HG02943 (cell line): Measurements from ENCODE around the gene PHF11.
"Not testable (repeated sequence)": the region's sequence is repeated elsewhere in the genome, so short reads cannot be mapped to it uniquely, and the experiment has no call there.

Experiments
- ATAC-seq: cut with Tn5 transposase; IDR thresholded peaks from one replicate; pipeline ENCODE4 v1.9.1; 2021; ENCODE audit warnings: mild to moderate bottlenecking, low read depth, moderate library complexity; ENCODE audit not compliant: unreplicated experiment

The PHF11 gene

DNA sequence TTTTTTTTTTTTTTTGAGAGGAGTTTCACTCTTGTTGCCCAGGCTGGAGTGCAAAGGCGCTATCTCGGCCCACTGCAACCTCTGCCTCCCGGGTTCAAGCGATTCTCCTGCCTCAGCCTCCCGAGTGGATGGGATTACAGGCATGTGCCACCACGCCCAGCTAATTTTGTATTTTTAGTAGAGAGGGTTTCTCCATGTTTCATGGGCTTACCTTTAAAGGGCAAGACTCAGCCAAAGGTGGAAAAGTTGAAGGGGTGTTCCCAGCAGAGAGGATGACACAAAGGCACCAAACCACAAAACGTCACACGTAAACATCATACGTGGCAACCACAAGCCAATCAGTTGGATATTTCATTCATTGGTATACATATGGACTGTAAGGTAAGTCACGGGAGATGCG lies 1.1 kb downstream of the PHF11 start:
- ATAC-seq = not testable (repeated sequence)

DNA sequence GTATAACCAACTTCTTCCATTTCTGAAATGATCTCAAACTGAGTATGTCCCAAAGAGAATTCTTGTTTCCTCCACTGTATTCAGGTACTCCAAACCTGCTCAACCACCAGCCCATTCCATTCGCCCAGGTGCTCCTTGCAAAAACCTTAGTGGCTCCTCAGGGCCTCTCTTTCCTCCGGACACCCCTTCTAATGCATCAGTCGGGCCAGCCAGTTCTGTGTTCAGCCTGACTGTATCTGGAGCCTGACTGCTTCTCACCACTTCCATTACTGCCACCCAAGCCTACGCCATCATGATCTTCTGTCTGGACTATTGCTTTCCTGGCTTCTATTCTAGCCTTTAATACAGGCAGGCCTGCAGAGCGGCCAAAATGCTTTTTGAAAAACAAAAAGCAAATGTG lies 1.5 kb downstream of the PHF11 start:
- ATAC-seq = no peak

DNA sequence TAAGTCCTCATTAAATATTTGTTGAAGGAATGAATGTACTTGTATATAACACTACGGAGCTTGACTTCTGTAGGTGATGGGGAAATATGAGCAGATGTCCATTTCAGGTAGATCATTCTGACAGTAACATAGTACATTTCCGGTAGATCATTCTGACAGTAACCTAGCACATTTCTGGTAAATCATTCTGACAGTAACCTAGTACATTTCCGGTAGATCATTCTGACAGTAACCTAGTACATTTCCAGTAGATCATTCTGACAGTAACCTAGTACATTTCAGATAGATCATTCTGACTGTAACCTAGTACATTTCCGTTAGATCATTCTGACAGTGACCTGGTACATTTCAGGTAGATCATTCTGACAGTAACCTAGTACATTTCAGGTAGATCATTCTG lies 2.5 kb downstream of the PHF11 start:
- no peak for ATAC-seq

DNA sequence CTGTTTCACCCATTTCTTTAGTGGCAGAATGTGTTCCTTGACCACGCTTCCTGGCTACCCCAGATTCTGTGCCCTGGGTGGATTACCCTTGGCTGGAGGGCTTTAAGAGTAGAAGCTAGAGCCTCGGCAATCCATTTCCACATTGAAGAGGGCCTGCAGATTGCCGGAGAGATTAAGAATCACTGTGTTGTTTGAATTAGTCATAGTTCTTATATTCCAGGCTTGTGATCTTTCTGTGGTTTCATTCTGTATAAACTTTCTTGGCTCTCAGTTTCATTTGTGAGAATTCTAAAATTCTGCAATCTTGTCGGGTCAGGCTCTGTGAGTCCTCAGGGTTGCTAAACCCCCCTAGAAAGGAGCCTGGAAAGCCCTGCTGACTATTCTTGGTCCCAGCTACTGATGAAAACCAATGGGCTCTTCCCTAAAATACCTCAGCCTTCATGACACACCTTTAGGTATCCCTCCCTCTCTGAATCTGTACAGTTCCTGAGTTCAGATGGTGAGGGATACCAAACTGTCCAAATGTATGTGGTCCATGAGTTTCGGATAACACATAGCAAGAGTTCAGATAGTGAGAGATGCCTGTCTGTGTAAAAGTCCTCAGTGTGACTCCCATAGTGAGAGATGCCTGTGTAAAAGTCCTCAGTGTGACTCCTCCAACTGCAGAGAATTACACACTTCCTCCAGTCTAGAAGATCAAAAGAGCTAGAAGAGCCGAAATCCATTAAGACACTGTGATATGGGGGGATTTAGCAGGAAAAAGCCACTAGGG lies 4.3 kb downstream of the PHF11 start:
- ATAC-seq = no peak

DNA sequence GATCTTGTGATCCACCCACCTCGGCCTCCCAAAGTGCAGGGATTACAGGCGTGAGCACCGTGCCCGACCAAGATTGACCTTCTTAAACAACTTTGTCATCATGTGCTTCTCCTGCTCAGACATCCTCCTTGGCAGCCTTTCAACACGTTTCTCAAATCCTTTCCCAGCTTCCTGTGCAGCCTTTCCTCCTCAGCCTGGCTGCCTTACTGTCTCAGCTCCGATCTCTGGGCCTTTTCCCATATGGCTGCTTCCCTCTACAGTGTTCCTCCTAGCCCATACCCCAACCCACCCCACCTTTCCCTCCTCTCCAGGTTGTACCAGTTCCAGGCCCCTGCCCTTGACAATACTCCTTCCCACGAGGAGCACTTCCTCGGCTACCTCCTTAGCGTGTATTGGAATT lies 7.2 kb downstream of the PHF11 start:
- ATAC-seq = no peak

DNA sequence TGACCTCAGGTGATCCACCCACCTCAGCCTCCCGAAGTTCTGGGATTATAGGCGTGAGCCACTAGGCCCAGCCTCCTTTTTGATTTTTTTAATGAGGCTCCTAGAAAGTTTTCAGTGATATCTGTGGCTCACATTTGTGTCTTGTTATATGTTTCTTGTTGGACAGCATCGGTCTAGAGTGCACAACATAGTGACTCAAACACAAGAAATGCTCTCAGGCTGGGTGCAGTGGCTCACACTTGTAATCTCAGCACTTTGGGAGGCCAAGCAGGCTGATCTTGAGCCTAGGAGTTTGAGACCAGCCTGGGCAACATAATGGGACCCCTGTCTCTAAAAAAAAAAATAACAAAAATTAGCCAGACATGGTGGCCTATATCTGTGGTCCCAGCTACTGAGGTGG lies 8.2 kb downstream of the PHF11 start:
- no peak for ATAC-seq

DNA sequence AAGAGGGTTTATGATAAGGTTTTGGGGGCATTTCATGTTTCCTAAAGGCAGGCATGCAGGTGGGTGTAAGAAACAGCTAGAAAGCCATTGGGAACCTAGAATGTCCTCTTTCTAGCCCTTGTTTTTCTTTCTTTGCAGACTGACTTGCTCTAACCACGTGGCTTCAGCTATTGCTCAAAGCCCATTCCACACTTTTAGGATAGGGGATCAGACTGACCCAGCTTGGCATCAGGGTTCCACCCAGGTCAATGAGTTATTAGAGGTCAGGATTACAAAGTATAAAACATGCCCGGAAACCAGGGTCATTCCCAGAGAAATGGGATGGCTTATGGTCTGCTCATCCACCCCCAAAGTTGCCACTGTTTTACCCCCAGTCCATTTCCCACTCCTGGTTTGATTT lies 16.8 kb downstream of the PHF11 start:
- ATAC-seq = no peak

DNA sequence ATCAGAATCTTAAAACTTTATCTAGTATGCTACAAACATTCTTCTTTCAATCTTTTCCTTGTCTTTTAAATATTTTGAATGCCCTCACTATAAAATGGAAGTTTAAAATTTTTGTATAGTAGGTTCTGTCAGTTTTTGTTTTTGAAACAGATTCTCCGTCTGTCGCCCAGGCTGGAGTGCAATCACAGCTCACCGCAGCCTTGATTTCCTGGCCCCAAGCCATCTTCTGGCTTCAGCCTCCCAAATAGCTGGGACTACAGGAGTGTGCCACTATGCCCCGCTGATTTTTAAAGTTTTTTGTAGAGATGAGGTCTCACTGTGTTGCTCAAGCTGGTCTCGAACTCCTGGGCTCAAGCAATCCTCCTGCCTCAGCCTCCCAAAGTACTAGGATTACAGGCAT lies 20.7 kb downstream of the PHF11 start:
- ATAC-seq = no peak

DNA sequence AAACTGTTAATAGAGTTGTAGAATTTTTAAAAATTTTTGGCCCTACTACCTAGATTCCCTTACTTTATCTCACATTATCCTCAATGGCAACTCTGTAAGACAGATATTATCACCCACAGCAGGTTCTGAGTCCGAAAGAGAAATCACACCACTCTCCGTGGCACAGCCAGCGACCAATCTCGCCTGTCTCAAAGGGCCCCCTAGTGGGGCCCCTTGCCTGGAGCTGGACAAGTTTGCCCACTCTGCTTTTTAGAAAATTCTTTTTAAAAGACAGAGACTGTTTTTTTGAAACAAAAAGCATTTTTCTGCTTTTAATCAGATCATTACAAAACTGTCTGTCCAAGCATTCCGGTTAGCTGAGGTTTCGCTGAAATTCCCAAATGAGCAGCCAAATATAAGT lies 21.7 kb downstream of the PHF11 start:
- ATAC-seq = no peak

DNA sequence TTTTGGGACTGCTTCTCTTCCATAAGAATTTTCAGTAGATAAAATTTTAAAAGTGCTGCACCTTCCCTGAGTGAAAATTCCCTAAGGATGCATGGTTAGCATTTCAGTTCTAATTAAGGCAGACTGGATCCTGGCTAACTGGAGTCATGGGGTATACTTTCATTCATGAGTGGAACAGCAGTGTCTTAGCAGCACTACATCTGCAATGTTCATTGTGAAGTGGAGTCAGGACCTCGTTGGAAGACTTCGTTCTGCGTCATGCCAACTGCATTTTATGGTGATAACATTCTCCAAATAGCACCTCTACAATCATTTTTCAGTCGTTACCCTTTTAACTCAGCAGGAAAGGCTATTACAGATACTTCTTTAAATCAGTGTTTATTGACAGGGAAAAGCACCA lies 25.5 kb downstream of the PHF11 start:
- no peak for ATAC-seq

DNA sequence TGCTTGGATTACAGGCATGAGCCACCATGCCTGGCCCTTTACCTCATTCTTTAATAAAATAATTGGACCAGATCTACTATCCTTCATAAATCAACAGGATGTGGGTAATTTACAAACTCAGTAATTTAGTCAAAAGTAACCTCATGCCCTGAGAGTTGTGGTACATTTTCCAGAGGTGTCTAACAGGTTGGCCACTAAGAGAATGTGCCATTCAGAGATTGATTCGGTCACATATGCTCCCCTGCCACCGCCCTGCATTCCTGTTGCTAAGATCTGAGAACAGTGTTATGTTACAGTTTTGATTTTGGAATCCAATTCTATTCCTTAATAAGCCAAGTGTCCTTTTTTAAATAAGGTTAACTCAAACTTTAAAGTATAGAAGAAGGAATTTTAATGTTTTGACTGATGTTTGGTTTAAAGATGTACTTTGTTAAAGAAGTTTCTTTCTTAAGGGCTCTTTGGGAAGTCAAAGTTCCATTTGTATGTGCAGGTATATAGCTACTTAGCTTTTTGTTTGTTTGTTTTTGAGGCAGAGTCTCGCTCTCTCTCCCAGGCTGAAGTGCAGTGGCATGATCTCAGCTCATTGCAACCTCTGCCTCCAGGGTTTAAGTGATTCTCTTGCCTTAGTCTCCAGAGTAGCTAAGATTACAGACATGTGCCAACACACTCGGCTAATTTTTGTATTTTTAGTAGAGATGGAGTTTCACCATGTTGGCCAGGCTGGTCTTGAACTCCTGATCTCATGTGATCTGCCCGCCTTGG lies 29.2 kb downstream of the PHF11 start:
- no peak for ATAC-seq

DNA sequence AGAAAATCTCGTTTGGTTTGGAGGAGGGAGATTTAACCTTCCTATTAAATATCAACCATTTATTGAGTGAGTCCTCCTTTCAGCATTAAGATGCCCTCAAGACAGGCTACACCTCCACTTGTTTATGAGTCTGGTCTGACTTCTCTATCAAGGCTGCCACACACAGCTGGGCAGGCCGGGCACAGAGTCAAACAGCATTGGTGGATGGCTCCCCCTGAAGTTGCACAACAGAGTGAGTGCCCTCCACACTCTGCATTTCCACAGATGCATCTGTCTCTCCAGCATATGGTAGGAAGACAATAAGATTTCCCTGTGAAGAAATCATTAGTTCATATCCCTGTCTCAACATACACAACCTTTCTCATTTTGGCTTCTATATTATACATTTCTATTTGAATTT lies 31.4 kb downstream of the PHF11 start:
- ATAC-seq = no peak

DNA sequence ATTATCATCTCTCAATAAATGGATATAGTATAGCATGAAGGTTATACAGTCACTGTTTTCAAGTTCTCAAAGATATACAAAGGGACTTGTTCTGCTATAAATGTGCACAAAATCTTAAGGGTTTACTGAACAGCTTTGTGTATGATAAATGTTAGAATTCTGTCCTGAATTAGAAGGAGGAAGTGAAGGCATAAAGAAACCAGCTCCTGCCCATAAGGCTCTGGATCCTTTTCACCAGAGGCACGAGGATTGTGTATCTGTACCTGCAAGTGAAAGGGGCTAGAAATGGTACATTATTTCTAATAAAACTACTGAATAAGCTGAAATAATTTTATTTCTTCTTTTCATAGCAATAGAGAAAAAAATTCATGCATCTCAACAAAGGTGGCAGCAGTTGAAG lies 32.4 kb downstream of the PHF11 start:
- no peak for ATAC-seq

DNA sequence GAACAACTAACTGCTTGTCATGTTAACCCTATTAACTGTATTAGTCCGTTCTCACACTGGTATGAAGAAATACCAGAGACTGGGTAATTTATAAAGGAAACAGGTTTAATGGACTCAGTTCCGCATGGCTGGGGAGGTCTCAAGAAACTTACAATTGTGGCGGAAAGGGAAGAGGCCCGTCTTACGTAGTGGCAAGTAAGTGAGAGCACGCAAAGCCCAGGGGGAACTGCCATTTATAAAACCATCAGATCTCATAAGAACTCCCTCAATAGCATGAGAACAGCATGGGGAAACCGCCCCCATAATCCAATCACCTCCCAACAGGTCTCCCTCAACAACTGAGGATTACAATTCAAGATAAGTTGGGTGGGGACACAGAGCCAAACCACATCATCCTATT lies 34.7 kb downstream of the PHF11 start:
- no peak for ATAC-seq

DNA sequence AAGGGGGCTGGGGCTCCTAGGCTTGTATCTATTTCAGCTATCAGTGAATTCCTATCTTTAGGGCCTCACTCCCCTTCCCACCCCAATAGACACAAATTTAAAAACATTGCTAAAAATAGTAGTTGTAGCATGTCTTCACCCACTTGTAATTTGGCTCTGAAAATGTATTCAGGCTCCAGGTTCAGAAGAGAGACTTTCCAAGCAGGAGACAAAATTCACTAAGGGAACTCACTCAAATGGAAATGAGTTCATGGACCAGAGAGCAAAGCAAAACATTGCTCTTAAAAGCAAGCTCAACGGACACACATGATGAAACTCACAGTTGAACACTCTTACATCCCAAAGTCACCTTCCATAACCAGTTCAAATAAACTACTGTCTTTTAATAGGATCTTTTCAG lies 36.8 kb downstream of the PHF11 start:
- ATAC-seq = no peak

DNA sequence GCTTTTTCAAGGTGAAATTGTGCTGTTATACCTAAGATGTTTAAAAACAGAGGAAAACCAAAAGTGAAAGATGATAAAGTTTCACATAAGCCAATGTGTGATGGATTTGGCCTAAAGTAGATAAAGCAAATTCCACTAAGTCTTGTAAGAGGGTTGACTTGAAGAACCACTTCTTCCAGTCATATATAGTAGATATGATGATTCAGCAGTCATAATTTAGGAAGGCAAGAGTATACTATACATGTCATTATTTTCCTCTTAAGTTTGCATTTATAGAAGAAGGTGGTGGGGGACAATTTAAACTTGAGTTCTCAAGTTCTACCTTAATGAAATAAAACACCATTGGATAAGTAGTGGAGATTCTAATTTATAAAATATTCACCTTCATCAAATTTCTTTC lies 37.3 kb downstream of the PHF11 start:
- ATAC-seq = no peak

DNA sequence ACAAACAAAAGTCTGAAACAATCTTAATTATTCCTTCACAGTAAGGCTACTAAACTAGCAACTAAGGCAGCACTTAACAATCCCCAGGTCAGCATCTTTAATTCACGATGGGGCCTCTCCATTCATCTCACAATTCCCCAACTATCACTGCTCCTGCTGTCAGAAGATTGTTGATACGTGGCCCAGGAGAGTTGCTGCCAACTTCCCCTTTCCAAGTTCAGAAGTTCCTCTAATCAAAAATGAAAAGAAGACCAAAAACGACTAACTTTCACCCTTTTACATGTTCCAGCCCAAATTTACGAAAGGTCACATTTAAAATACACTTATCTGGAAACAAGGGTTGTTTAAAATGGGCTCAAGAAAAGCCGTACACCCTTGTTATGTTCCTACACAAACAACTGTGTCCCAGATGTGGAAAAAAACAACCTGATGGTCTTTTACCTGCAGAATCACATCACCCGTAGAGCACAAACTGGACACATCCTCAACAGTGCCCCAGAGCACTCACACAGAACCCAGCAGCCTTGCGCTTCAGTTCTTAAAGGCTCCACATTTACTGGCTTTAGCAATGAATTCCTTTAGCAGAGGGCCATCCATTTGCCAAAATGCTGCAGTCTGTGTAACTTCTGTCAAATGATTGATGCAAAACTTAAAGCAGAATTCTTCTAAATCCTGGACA lies 38.0 kb downstream of the PHF11 start:
- ATAC-seq = no peak

DNA sequence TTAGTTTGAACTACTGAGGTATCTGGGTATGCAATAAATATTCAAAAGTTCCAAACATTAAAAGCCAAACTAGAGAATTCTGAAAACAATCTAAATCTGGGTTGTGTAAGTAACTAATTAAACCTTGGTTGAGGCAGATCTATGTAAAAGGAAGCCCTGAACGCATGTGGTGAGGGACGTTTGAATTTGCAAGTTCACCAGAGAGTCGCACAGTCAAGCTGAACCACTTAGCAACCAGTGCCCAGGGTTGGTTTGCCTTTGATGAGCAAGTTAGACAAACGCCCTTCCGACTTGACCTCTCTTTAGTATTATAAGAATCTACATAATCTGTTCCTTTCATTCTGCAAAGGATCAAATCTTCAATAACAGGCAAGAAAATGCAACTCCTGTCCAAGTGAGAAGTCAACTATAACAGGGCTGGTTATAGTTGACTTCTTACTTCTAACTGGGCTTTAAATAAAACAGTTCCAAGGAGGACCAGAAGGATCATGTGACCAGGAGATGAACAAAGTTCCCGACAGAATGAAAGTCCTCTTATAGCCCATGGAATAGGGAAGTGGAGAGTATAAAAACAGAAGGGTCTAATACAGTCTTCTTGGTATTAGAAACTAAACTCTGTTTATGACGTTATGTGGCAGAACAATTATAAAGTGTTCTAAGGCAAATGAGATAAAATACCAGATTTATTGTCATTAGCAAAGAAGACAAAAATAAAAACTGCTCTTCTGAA lies 40.6 kb downstream of the PHF11 start:
- no peak for ATAC-seq

DNA sequence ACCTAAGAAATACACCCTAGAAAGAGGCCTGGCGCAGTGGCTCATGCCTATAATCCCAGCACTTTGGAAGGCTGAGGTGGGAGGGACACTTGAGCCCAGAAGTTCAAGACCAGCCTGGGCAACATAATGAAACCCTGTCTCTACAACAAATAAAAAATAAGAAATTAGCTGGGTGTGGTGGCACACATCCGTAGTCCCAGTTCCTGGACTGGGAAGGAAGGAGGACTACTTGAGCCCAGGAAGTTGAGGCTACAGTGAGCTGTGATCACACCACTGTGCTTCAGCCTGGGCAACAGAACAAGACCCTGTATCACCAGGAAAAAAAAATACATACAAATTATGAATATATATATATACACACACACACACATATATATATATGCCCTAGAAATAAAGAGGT lies 42.7 kb downstream of the PHF11 start:
- no peak for ATAC-seq

DNA sequence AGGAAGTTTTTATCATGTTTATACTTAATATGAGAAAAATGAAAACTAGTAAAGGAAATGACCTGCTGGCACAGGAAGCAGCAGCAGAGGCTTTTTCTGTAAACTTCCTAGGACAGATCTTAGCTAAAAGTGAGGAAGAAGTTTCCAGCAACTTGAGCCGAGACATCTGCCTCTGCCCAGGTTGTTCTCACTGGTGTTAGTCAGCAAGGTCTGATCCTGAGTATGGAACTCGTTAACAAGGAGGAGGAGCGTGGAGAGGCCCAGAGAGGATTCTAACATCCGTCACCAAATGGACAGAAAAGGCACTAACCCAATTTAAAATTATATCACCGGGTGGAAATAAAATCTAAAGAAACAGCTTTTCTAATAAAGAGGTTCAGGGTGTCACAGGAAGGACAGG lies 43.6 kb downstream of the PHF11 start:
- ATAC-seq = no peak

DNA sequence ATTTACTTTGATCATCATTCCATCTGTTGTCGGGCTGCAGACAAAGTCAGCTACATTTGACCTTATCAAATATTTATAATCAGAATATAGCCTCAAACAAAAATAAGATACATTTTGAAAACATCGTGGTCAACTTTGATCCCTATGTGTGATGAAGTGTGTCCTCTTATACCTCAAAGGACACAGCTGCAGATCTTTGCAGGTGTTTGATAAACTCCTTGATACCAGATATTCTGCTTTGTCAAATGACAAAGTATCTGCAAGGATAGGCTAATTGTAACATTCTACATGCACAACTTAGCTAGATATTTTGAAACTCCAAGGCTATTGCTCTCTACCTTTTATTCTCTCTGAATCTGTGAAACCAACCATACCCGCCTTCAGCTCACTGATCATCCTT lies 44.0 kb downstream of the PHF11 start:
- ATAC-seq = no peak
